NCI-H748 (cell line): ENCODE results near the gene SPZ1.
A peak's percentile ranks its signal among the peaks of the same experiment; 100 is the strongest.
"Not testable (repeated sequence)": the region's sequence is repeated elsewhere in the genome, so short reads cannot be mapped to it uniquely, and the experiment has no call there.

Source experiments
- DNase-seq: peaks from one replicate; lab custom pipeline; 2025; ENCODE audit not compliant: unreplicated experiment; lab: John Stamatoyannopoulos, UW

SPZ1 gene, protein sequence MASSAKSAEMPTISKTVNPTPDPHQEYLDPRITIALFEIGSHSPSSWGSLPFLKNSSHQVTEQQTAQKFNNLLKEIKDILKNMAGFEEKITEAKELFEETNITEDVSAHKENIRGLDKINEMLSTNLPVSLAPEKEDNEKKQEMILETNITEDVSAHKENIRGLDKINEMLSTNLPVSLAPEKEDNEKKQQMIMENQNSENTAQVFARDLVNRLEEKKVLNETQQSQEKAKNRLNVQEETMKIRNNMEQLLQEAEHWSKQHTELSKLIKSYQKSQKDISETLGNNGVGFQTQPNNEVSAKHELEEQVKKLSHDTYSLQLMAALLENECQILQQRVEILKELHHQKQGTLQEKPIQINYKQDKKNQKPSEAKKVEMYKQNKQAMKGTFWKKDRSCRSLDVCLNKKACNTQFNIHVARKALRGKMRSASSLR

DNA sequence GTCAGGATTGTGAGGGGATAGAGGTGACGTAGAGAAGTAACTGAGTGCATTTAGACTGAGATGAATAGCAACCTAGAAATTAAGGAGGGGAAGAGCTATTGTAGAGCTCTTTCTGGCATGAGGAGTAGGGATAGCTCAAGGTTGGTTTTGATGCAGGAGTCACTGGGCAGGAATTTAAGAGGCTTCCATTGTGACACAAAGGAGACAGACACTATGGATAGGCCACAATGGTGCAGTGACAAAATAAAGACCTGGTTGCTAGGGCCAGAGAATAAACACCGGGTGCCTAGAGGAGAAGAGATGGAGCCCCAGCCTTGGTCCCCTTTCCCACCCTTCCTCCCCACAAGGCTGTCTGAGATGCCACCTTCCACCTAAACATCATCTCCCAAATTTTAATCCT, at the start of gene SPZ1:
SPZ1 (plus strand) TSS at position 301 of the 400 bp plus-strand sequence. CDS start 214 bp downstream, outside the sequence.
- DNase-seq, result peak; percentile 6

DNA sequence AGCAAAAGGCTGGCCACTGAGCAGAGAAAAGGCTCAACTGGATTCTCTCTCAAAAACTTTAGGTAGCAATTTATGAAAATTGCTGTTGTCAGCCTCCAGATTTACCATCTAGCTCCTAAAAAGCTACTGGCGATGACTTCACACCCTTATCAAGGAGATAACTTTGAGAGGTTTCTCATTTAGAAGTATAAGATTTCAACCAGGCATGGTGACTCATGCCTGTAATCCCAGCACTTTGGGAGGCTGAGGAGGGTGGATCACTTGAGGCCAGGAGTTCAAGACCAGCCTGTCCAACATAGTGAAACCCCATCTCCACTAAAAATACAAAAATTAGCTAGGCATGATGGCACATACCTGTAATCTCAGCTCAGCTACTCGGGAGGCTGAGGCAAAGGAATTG, 49.3 kb upstream of the SPZ1 start:
- DNase-seq, result not testable (repeated sequence)

DNA sequence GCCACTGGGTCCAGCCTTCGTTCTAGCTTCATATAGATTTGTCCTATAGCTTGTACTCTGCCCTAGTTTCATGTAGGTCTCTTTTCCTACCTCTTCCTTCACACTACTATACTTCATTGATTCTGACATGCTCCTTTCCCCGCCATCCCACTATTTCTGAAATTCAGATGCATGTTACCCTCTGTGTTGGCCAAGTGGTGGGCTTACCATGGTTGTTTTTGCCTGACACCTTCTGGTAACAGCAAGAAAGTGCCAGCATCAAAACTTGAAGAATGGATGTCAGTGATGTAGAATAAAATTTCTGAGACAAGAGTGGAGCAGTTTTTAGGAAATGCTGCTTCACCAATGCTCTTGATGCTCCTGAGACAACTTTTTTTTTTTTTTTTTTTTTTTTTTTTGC, 44.5 kb upstream of the SPZ1 start:
- DNase-seq, result peak; percentile 69

DNA sequence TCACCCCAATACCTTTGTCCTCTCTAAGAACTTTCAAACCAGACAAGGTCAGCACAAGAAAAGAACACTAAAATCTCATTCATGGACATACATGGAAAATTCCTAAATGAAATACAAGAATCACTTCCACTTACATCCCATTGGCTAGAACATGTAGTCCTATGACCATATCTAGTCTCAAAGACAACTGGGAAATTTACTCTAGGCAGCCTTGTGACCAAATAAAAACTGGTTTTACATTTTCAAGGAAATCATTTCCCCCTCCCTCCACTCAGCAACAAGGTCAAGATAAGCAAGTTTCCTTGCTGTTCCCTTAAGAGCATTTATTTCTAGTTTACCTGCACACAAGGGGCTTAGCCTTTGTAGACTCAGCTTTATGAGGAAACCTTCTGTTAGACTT, 43.6 kb upstream of the SPZ1 start:
- no peak for DNase-seq

DNA sequence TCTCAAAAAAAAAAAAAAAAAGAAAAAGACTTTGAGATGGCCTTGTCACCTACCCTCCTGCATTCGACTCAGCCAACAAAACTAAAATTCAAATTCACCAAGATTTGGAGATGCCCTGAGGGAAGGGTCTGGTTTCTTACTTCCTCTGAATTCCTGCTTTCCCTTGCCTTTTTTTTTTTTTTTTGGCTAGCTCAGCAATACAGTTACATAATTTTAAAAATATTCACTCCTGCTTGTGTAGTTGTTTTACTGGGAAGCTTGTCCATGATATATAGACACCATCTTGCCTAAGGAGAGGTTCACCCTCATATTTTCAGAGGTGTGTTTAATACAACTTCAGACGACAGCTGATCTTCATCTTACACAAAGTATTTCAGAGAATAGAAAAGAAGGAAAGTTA, 42.6 kb upstream of the SPZ1 start:
- no peak for DNase-seq

DNA sequence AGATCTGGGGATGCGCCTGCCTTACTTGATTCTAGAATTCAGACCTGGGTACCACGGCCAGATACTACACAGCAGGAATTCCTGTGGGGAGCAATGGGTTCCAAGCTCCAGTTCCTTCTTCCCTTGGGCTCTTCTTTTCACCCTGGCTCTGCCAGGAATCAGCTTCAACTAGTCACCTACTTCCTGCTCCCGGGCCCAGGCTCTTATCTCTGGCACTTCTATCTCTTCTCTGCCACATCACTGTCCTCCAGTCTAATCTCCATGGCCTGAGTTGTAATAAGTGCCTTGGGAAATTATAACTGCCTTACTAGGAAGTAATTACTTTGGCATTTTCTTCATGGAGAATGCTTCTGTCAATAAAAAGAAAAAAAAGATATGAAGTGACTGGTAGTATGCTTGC, 37.7 kb upstream of the SPZ1 start:
- no peak for DNase-seq

DNA sequence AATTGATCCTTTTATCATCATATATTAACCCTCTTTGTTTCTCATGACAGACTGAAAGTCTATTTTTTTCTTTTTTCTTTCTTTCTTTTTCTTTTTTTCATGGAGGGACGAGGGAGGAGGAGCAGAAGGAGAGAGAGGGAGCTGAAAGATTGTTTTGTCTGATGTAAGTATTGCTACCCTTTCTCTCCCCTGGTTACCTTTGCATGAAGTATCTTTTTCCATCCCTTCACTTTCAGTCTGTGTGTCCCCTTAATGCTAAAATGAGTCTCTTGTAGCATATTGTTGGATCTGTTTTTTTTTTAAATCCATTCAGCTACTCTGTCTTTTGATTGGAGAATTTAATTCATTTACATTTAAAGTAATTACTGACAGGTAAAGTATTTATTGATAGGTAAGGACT, 36.4 kb upstream of the SPZ1 start:
- DNase-seq, result no peak

DNA sequence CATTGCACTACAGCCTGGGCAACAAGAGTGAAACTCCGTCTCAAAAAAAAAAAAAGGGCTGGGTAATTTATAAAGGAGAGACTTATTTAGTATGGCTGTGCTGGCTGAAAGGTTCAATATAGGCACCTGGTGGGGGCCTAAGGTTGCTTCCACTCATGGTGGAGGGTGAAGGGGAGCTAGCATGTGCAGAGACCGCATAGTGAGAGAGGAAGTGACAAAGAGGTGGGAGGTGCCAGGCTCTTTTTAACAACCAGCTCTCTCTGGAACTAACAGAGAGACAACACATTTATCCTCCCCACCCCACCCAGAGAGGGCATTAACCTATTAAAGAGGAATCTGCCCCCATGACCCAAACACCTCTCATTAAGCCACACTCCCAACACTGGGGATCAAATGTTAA, 35.1 kb upstream of the SPZ1 start:
- no peak for DNase-seq

DNA sequence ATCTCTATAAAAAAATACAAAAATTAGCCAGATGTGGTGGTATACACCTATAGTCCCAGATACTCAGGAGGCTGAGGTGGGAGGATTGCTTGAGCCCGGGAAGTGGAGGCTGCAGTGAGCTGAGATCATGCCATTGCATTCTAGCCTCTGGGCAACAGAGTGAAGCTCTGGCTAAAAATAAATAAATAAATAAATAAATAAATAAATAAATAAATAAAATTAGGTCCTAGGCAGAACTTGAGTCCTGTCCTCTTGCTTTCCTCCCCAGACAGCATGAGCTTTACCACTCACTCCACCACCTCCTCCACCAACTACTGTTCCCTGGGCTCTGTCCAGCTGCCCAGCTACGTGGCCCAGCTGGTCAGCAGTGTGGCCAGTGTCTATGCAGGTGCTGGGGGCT, 31.6 kb upstream of the SPZ1 start:
- no peak for DNase-seq

DNA sequence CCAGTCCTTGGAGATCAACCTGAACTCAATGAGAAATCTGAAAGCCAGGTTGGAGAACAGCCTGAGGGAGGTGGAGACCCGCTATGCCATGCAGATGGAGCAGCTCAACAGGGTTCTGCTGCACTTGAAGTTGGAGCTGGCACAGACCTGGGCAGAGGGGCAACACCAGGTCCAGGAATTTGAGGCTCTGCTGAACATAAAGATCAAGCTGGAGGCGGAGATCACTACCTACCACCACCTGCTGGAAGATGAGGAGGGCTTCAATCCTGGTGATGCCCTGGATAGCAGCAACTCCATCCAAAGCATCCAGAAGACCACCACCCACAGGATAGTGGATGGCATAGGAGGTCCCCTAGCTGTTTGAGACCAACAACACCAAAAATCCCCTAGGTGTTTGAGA, 30.5 kb upstream of the SPZ1 start:
- DNase-seq, result no peak

DNA sequence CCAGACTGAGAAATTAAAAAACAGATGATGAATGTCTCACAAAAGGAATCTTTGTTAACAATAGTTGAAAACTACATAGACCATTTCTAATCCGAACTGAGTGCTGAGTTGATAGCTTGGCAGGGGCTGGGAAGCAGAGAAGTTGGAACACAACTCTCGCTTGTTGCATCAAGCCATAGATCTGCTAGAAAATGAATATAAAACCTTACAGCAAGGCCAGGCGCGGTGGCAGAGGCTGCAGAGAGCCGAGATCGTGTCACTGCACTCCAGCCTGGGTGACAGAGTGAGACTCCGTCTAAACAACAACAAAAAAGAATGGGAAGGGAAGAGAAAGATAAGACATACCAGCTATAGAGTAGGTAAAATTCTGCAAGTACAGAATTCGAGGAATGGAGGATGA, 28.0 kb upstream of the SPZ1 start:
- no peak for DNase-seq

DNA sequence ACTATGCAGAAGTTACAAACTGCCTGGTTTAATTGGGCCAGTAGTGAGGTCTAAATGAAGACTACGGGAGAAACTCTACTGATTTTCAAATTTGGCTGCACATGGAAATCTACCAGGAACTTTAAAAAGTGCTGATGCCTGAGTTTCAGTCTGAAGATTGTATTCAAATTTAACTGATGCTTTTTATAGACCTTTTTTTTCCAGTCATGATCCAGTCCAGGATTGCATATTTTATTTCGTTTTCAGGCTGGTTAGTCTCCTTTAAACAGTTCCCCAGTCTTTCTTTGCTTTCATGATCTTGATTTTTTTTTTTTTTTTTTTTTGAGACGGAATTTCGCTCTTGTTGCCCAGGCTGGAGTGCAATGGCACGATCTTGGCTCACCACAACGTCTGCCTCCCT, 23.7 kb upstream of the SPZ1 start:
- no peak for DNase-seq

DNA sequence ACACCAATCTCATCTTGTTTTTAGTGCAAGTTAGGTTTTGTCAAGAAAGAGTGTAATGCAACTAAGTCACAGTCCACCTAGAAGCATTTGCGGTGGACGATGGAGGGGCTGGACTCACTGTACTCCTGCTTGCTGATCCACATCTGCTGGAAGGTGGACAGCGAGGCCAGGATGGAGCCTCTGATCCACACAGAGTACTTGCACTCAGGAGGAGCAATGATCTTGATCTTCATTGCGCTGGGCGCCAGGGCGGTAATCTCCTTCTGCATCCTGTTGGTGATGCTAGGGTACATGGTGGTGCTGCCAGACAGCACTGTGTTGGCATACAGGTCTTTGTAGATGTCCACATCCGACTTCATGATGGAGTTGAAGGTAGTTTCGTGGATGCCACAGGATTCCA, 20.2 kb upstream of the SPZ1 start:
- no peak for DNase-seq

DNA sequence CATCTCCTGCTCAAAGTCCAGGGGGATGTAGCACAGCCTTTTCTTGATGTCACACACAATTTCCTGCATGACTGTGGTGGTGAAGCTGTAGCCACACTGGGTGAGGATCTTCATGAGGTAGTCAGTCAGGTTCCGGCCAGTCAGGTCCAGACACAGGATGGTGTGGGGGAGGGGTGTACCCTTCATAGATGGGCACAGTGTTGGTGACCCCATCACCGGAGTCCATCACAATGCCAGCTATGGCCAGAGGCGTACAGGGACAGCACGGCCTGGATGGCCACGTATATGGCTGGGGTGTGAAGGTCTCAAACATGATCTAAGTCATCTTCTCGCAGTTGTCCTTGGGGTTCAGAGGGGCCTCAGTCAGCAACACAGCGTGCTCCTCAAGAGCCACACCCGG, 19.7 kb upstream of the SPZ1 start:
- no peak for DNase-seq

DNA sequence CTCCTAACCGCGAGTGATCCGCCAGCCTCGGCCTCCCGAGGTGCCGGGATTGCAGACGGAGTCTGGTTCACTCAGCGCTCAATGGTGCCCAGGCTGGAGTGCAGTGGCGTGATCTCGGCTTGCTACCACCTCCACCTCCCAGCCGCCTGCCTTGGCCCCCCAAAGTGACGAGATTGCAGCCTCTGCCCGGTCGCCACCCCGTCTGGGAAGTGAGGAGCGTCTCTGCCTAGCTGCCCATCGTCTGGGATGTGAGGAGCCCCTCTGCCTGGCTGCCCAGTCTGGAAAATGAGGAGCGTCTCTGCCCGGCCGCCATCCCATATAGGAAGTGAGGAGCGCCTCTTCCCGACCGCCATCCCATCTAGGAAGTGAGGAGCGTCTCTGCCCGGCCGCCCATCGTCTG, 19.0 kb upstream of the SPZ1 start:
- DNase-seq, result not testable (repeated sequence)

DNA sequence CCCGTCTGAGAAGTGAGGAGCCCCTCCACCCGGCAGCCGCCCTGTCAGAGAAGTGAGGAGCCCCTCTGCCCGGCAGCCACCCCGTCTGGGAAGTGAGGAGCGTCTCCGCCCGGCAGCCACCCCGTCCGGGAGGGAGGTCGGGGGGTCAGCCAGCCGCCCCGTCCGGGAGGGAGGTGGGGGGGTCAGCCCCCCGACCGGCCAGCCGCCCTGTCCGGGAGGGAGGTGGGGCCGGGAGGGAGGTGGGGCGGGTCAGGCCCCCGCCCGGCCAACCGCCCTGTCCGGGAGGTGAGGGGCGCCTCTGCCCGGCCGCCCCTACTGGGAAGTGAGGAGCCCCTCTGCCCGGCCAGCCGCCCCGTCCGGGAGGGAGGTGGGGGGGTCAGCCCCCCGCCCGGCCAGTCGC, 18.5 kb upstream of the SPZ1 start:
- not testable (repeated sequence) for DNase-seq

DNA sequence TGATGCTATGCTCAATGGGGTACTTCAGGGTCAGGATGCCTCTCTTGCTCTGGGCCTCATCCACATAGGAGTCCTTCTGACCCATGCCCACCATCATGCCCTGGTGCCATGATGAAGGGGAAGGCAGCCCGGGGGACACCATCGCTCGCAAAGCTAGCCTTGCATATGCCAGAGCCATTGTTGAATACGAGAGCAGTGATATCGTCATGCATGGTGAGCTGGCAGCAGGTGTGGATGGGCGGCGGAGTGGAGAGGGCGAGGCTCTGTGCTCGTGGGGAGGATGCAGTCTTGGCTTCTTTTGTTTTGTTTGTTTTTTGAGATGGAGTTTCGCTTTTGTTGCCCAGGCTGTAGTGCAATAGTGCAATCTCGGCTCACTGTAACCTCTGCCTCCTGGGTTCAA, 17.2 kb upstream of the SPZ1 start:
- DNase-seq, result peak; percentile 43

DNA sequence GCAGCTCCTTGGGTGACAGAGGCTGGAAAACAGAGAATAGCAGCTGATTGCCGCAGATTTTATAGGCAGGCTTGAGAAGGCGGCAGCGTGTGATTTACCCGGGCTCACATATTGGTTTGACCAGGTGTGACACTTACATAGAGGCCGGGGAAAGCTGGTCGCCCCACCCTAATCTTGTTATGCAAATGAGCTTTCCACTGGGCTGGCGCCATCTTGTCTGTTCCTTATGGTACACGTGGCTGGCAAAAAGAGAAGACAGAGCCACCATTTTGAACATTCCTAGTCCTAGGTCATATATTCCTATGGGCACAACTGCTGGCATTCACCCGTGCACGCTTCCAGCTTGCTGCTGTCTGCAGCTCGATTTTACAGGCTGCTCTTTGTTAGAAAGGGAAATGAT, 11.3 kb upstream of the SPZ1 start:
- peak; percentile 23 for DNase-seq

DNA sequence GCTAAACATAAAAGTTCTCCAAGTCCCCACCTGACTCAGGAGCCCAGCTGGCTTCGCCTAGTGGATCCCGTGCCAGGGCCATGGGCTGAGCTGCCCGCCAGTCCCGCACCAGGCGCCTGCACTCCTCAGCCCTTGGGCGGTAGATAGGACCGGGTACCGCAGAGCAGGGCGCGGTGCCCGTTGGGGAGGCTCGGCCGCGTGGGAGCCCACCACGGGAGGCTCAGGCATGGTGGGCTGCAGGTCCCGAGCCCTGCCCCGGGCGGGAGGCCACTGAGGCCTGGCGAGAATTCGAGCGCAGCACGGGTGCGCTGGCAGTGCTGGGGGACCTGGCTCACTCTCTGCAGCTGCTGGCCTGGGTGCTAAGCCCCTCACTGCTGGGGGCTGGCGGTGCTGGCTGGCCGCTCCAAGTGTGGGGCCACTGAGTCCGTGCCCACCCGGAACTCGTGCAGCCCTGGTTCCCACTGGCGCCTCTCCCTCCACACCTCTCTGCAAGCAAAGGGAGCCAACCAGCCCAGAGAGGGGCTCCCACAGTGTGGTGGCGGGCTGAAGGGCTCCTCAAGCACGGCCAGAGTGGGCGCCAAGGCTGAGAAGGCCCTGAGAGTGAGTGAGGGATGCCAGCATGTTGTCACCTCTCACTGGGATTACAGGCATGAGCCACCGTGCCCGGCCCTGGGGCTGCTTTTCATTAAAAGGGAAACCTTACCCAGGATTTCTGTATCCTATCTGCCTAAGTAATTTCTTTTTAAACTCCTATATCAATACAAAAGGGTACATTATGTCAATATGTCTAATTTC, 9.7 kb upstream of the SPZ1 start:
- no peak for DNase-seq

DNA sequence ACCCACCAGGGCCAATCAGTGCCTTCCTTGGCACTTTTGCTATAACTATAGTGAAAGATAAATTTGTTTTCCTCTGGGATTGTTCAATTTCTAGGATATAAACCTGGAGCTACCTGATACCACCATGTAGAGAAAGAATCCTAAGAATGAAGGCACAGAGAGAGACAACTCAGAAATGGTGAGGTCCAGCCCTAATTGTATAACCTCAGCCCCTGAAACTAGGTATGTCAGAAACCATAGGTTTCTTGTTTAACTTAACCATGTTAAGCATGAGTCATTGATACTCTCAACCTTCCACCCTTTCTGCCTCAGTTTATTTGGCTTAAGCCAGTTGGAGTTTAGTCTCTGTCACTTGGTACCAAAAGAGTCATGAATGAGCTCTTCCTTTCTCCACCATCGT, 4.6 kb upstream of the SPZ1 start:
- no peak for DNase-seq

DNA sequence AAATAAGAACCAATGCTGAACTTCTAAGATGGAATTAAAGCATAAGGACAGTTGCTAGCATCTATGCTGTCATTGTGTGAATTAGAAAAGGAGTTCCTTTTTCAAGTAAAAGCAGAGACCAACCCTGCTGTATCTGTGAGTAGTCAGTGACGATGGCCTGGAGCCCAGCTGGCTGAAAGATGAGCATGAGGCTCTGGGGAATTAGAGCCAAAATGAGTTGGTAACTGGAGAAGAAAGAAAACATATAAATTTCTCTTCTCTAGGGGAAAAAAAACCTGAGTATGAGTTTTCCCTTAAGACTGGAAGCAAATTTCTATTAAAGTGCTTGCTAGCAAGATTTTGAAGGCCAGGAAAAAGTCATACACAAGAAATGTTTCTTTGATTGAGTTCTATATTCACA, 1.6 kb upstream of the SPZ1 start:
- DNase-seq, result no peak

DNA sequence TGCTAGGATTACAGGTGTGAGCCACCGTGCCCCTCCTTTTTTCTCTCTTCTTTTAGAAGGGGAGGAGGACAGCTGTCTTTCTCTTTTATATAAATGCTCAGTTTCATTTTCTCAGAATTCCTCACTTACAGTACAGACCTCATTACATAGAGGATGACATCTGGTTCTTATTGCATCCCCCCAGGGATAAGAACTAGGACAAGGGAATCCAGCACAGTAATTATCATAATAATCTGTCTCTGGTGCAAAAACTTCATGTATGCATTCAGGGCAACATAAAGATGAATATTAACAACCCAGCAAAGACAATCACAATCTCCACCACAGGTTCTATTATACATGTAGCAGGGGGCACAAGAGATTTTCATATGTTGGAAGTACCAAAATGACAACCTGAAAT, 5.1 kb downstream of the SPZ1 start:
- no peak for DNase-seq
